Natural killer cell treated with Interleukin-12 subunit alpha and Interleukin-12 subunit beta and Interleukin-15 and Interleukin-18, amount 100 ng/mL, for 72 hours (primary cell): ENCODE data around the gene CPNE4. TPM values are rescaled to one million over a fixed set of nuclear protein-coding genes. Genes with fewer than 3 reads are reported as not detected.

ENCODE experiments used
- ATAC-seq, 2 donors: fragments of 150-1000 bp; cut with Tn5 transposase in 1 of 2; sonication (Bioruptor Pico), chemical (Tn5 transposase) in 1 of 2; 2 replicates each; pipeline ENCODE4 v1.10.0; 2021
- DNase-seq: peaks from one replicate; pipeline ENCODE4 v3.0.0; 2022; ENCODE audit warnings: low spot score
- H3K27ac Mint-ChIP-seq, 2 donors: 1 replicate in 1 of 2; 2 replicates in 1 of 2; pipeline ENCODE4 v1.8.0; 2022; ENCODE audit warnings: mixed read lengths in 2 of 2, mild to moderate bottlenecking in 1 of 2, moderate library complexity in 1 of 2
- H3K27me3 Mint-ChIP-seq, 2 donors: 1 replicate in 1 of 2; 2 replicates in 1 of 2; pipeline ENCODE4 v1.8.0; 2022; ENCODE audit warnings: mixed read lengths in 2 of 2
- H3K36me3 Mint-ChIP-seq: one replicate; pipeline ENCODE4 v1.8.0; 2022; ENCODE audit warnings: mixed read lengths
- H3K4me1 Mint-ChIP-seq, 2 donors: 1 replicate in 1 of 2; 2 replicates in 1 of 2; pipeline ENCODE4 v1.8.0; 2022; ENCODE audit warnings: low read depth in 2 of 2, mixed read lengths in 2 of 2, mild to moderate bottlenecking in 1 of 2
- H3K4me3 Mint-ChIP-seq: one replicate; pipeline ENCODE4 v1.8.0; 2022; ENCODE audit warnings: mixed read lengths
- H3K9me3 Mint-ChIP-seq: 2 replicates; pipeline ENCODE4 v1.8.0; 2022; ENCODE audit warnings: mixed read lengths
- total RNA-seq, 2 donors: library from RNA; stranded (reverse); gene quantifications; one replicate each; pipeline ENCODE4 v1.2.3, GENCODE V29; 2022

CPNE4 gene
- total RNA-seq, 2 donors from 2014 or later, result not detected

- ATAC-seq, result no peak
- Mint-ChIP-seq H3K27ac (no peak overlapping the region), H3K27me3 (peaks cover 3 to 26% of the 10 kb centered on the region in 2 donors), H3K9me3 (no peaks in the 10 kb centered on the region), H3K4me3 (no peak overlapping the region), H3K4me1 (no peaks in the 10 kb centered on the region), H3K36me3 (no peaks in the 10 kb centered on the region)
- no peak for DNase-seq
Observed at GRCh38 chr3:131804565-131805133, 230.2 kb downstream of the CPNE4 start.

- Mint-ChIP-seq H3K4me1 (no peaks in the 10 kb centered on the region), H3K27ac (no peak overlapping the region), H3K27me3 (peaks cover 2 to 16% of the 10 kb centered on the region in 2 donors), H3K9me3 (no peaks in the 10 kb centered on the region), H3K4me3 (no peak overlapping the region), H3K36me3 (no peaks in the 10 kb centered on the region)
- DNase-seq, result no peak
- ATAC-seq, result no peak
Observed at GRCh38 chr3:131803113-131803512, 231.7 kb downstream of the CPNE4 start.

GRCh38 chr3:131802029-131802428 is 232.8 kb downstream of the CPNE4 start:
- Mint-ChIP-seq H3K27me3 (peaks cover 2 to 16% of the 10 kb centered on the region in 2 donors), H3K4me1 (no peaks in the 10 kb centered on the region), H3K27ac (no peak overlapping the region), H3K36me3 (no peaks in the 10 kb centered on the region), H3K9me3 (no peaks in the 10 kb centered on the region), H3K4me3 (no peak overlapping the region)
- no peak for ATAC-seq
- DNase-seq, result no peak

- Mint-ChIP-seq H3K27me3 (peaks cover 2 to 16% of the 10 kb centered on the region in 2 donors), H3K27ac (no peak overlapping the region), H3K4me3 (no peak overlapping the region), H3K9me3 (no peaks in the 10 kb centered on the region), H3K4me1 (no peaks in the 10 kb centered on the region), H3K36me3 (no peaks in the 10 kb centered on the region)
- no peak for DNase-seq
- no peak for ATAC-seq
Observed at GRCh38 chr3:131801566-131801965, 233.2 kb downstream of the CPNE4 start.

GRCh38 chr3:131797776-131798175 is 237.0 kb downstream of the CPNE4 start:
- H3K4me1 Mint-ChIP-seq, result peaks cover 12 to 15% of the 10 kb centered on the region in 2 donors
- H3K27ac Mint-ChIP-seq, result no peak overlapping the region
- no peaks in the 10 kb centered on the region for H3K36me3 Mint-ChIP-seq
- DNase-seq (no peak), ATAC-seq (no peak)
- H3K4me3 Mint-ChIP-seq, result no peak overlapping the region
- H3K27me3 Mint-ChIP-seq, result peaks cover 16% of the 10 kb centered on the region in 2 donors
- H3K9me3 Mint-ChIP-seq, result no peaks in the 10 kb centered on the region

- Mint-ChIP-seq H3K27me3 (peaks cover 10 to 16% of the 10 kb centered on the region in 2 donors), H3K4me3 (no peak overlapping the region), H3K9me3 (no peaks in the 10 kb centered on the region), H3K27ac (no peak overlapping the region), H3K4me1 (peaks cover 12 to 15% of the 10 kb centered on the region in 2 donors), H3K36me3 (no peaks in the 10 kb centered on the region)
- ATAC-seq, result no peak
- DNase-seq, result no peak
Observed at GRCh38 chr3:131796558-131797198, 238.1 kb downstream of the CPNE4 start.

- H3K27me3 Mint-ChIP-seq, result peaks cover 6 to 16% of the 10 kb centered on the region in 2 donors
- no peaks in the 10 kb centered on the region for H3K9me3 Mint-ChIP-seq
- no peaks in the 10 kb centered on the region for H3K36me3 Mint-ChIP-seq
- ATAC-seq (no peak), DNase-seq (no peak)
- H3K27ac Mint-ChIP-seq, result no peak overlapping the region
- no peak overlapping the region for H3K4me3 Mint-ChIP-seq
- H3K4me1 Mint-ChIP-seq, result peaks cover 12 to 15% of the 10 kb centered on the region in 2 donors
Observed at GRCh38 chr3:131796111-131796510, 238.7 kb downstream of the CPNE4 start.

GRCh38 chr3:131795390-131796090 is 239.3 kb downstream of the CPNE4 start:
- ATAC-seq (no peak), DNase-seq (no peak)
- peaks cover 12 to 15% of the 10 kb centered on the region in 2 donors for H3K4me1 Mint-ChIP-seq
- H3K27ac Mint-ChIP-seq, result no peak overlapping the region
- no peak overlapping the region for H3K4me3 Mint-ChIP-seq
- no peaks in the 10 kb centered on the region for H3K9me3 Mint-ChIP-seq
- no peaks in the 10 kb centered on the region for H3K36me3 Mint-ChIP-seq
- H3K27me3 Mint-ChIP-seq, result peaks cover 9 to 16% of the 10 kb centered on the region in 2 donors

- H3K4me1 Mint-ChIP-seq, result peaks cover 12 to 15% of the 10 kb centered on the region in 2 donors
- peak in 1 of 2 donors; percentile 13 for ATAC-seq
- no peak overlapping the region for H3K27ac Mint-ChIP-seq
- H3K27me3 Mint-ChIP-seq, result peaks cover 8 to 16% of the 10 kb centered on the region in 2 donors
- H3K36me3 Mint-ChIP-seq, result no peaks in the 10 kb centered on the region
- H3K9me3 Mint-ChIP-seq, result no peaks in the 10 kb centered on the region
- DNase-seq, result no peak
- no peak overlapping the region for H3K4me3 Mint-ChIP-seq
Observed at GRCh38 chr3:131794766-131795388, 239.9 kb downstream of the CPNE4 start.

GRCh38 chr3:131793870-131794269 is 240.9 kb downstream of the CPNE4 start:
- H3K27ac Mint-ChIP-seq, result no peak overlapping the region
- H3K4me1 Mint-ChIP-seq, result peaks cover 12 to 15% of the 10 kb centered on the region in 2 donors
- no peaks in the 10 kb centered on the region for H3K36me3 Mint-ChIP-seq
- H3K27me3 Mint-ChIP-seq, result peaks cover 8 to 20% of the 10 kb centered on the region in 2 donors
- ATAC-seq (no peak), DNase-seq (no peak)
- H3K4me3 Mint-ChIP-seq, result no peak overlapping the region
- no peaks in the 10 kb centered on the region for H3K9me3 Mint-ChIP-seq

GRCh38 chr3:131789188-131789587 is 245.6 kb downstream of the CPNE4 start:
- Mint-ChIP-seq H3K4me3 (no peak overlapping the region), H3K27ac (no peak overlapping the region), H3K36me3 (no peaks in the 10 kb centered on the region), H3K4me1 (no peaks in the 10 kb centered on the region), H3K27me3 (peaks cover 11 to 15% of the 10 kb centered on the region in 2 donors), H3K9me3 (peaks cover 4% of the 10 kb centered on the region)
- no peak for ATAC-seq
- DNase-seq, result no peak

GRCh38 chr3:131786386-131786785 is 248.4 kb downstream of the CPNE4 start:
- no peak overlapping the region for H3K4me3 Mint-ChIP-seq
- DNase-seq (no peak), ATAC-seq (no peak)
- H3K27ac Mint-ChIP-seq, result no peak overlapping the region
- H3K27me3 Mint-ChIP-seq, result peaks cover 7 to 15% of the 10 kb centered on the region in 2 donors
- no peaks in the 10 kb centered on the region for H3K4me1 Mint-ChIP-seq
- no peaks in the 10 kb centered on the region for H3K36me3 Mint-ChIP-seq
- peaks cover 4% of the 10 kb centered on the region for H3K9me3 Mint-ChIP-seq

- Mint-ChIP-seq H3K27ac (no peak overlapping the region), H3K4me1 (no peaks in the 10 kb centered on the region)
Observed at GRCh38 chr3:131782751-131783150, 252.1 kb downstream of the CPNE4 start.

GRCh38 chr3:131778526-131778925 is 256.3 kb downstream of the CPNE4 start:
- Mint-ChIP-seq H3K27me3 (peaks cover 0 to 7% of the 10 kb centered on the region in 2 donors), H3K27ac (no peak overlapping the region), H3K9me3 (peaks cover 7% of the 10 kb centered on the region), H3K36me3 (no peaks in the 10 kb centered on the region), H3K4me1 (no peaks in the 10 kb centered on the region), H3K4me3 (no peak overlapping the region)
- ATAC-seq (no peak), DNase-seq (no peak)

More at GRCh38 chr3:131782751-131783150, 252.1 kb downstream of the CPNE4 start:
- Mint-ChIP-seq H3K9me3 (peaks cover 8% of the 10 kb centered on the region), H3K27me3 (peaks cover 4 to 7% of the 10 kb centered on the region in 2 donors), H3K4me3 (no peak overlapping the region), H3K36me3 (no peaks in the 10 kb centered on the region)
- DNase-seq (no peak), ATAC-seq (no peak)
